CD14-positive monocyte (primary cell): Measurements from ENCODE around the gene FNIP2. TPM values are rescaled to one million over a fixed set of nuclear protein-coding genes. Genes with fewer than 3 reads are reported as not detected.

Experiments
- DNase-seq, 3 donors: peaks; one replicate each; pipeline ENCODE4 v3.0.0-alpha.2; 2011 to 2022
- H2AFZ ChIP-seq: 2 replicates; pipeline ENCODE4 v1.6.0; 2012; ENCODE audit warnings: mild to moderate bottlenecking, low read depth, low read length, inconsistent platforms; ENCODE audit not compliant: insufficient read depth, poor library complexity, severe bottlenecking
- H3K27ac ChIP-seq, 2 donors: 1 replicate in 1 of 2; 2 replicates in 1 of 2; pipeline ENCODE4 v1.5.1; 2012 to 2013; ENCODE audit warnings: low read length in 2 of 2, control low read depth in 1 of 2, inconsistent platforms in 1 of 2, low read depth in 1 of 2, mild to moderate bottlenecking in 1 of 2
- H3K27me3 ChIP-seq, 2 donors: one replicate each; pipeline versions ENCODE4 v1.6.0 to v1.6.1; 2011 to 2013; ENCODE audit warnings: low read length in 2 of 2; ENCODE audit not compliant: control insufficient read depth in 2 of 2, insufficient read depth in 2 of 2
- H3K36me3 ChIP-seq, 2 donors: replicated peaks in 1 of 2; 1 replicate in 1 of 2; 2 replicates in 1 of 2; pipeline versions ENCODE4 v1.5.1 to v1.6.1; 2012 to 2013; ENCODE audit warnings: low read length in 2 of 2, control low read depth in 1 of 2, inconsistent platforms in 1 of 2, mild to moderate bottlenecking in 1 of 2; ENCODE audit not compliant: insufficient read depth in 2 of 2, control insufficient read depth in 1 of 2
- H3K4me1 ChIP-seq, 2 donors: 1 replicate in 1 of 2; 2 replicates in 1 of 2; pipeline versions ENCODE4 v1.5.1 to v1.6.1; 2012 to 2013; ENCODE audit warnings: low read length in 2 of 2, control low read depth in 1 of 2, inconsistent platforms in 1 of 2, mild to moderate bottlenecking in 1 of 2, moderate library complexity in 1 of 2; ENCODE audit not compliant: insufficient read depth in 2 of 2, control insufficient read depth in 1 of 2
- H3K4me2 ChIP-seq: replicated peaks from 2 replicates; pipeline ENCODE3; 2012; ENCODE audit warnings: low read length, moderate library complexity, mild to moderate bottlenecking; ENCODE audit not compliant: poor library complexity, severe bottlenecking; ENCODE audit errors: extremely low read depth
- H3K4me3 ChIP-seq, 3 experiments: fragments of 200-600 bp in 1 of 3; sonication (generic) in 1 of 3; replicated peaks in 1 of 3; 1 replicate in 2 of 3; 2 replicates in 1 of 3; pipeline ENCODE4 v1.5.1; 2011 to 2013; ENCODE audit warnings: low read length in 3 of 3, mild to moderate bottlenecking in 3 of 3, control low read depth in 2 of 3, low read depth in 2 of 3, inconsistent platforms in 1 of 3, moderate library complexity in 1 of 3
- H3K79me2 ChIP-seq: 2 replicates; pipeline ENCODE4 v1.6.0; 2012; ENCODE audit warnings: mild to moderate bottlenecking, control low read depth, inconsistent platforms, low read length, moderate library complexity; ENCODE audit not compliant: insufficient read depth
- H3K9ac ChIP-seq: 2 replicates; pipeline ENCODE4 v1.6.0; 2017; ENCODE audit warnings: low read length, mild to moderate bottlenecking; ENCODE audit not compliant: insufficient read depth, poor library complexity, severe bottlenecking
- H3K9me3 ChIP-seq, 2 donors: replicated peaks in 1 of 2; 1 replicate in 1 of 2; 2 replicates in 1 of 2; pipeline versions ENCODE4 v1.5.1 to v1.6.1; 2012 to 2013; ENCODE audit warnings: low read length in 2 of 2, control low read depth in 1 of 2; ENCODE audit not compliant: control insufficient read depth in 1 of 2, insufficient read depth in 1 of 2
- H4K20me1 ChIP-seq: 2 replicates; pipeline ENCODE4 v1.6.0; 2012; ENCODE audit warnings: mild to moderate bottlenecking, low read length, control low read depth, moderate library complexity; ENCODE audit not compliant: insufficient read depth
- H3K27ac Mint-ChIP-seq, 7 donors: one replicate each; pipeline ENCODE4 v1.8.0; 2020; ENCODE audit warnings: mild to moderate bottlenecking in 7 of 7, mixed read lengths in 7 of 7, moderate library complexity in 6 of 7, inconsistent platforms in 2 of 7
- H3K27me3 Mint-ChIP-seq, 3 donors: one replicate each; pipeline ENCODE4 v1.8.0; 2021 to 2022; ENCODE audit warnings: low read depth in 3 of 3, mild to moderate bottlenecking in 3 of 3, mixed read lengths in 3 of 3, moderate library complexity in 3 of 3, inconsistent platforms in 1 of 3
- H3K36me3 Mint-ChIP-seq, 2 donors: one replicate each; pipeline ENCODE4 v1.8.0; 2020; ENCODE audit warnings: mixed read lengths in 2 of 2, inconsistent platforms in 1 of 2, mild to moderate bottlenecking in 1 of 2
- H3K4me1 Mint-ChIP-seq: one replicate; pipeline ENCODE4 v1.8.0; 2020; ENCODE audit warnings: mild to moderate bottlenecking, mixed read lengths
- H3K4me3 Mint-ChIP-seq, 2 donors: one replicate each; pipeline ENCODE4 v1.8.0; 2020; ENCODE audit warnings: mild to moderate bottlenecking in 2 of 2, mixed read lengths in 2 of 2, moderate library complexity in 1 of 2
- H3K9me3 Mint-ChIP-seq, 7 donors: one replicate each; pipeline ENCODE4 v1.8.0; 2020 to 2022; ENCODE audit warnings: mixed read lengths in 7 of 7, mild to moderate bottlenecking in 6 of 7, moderate library complexity in 6 of 7, inconsistent platforms in 2 of 7
- WGBS: methylation state at CpG from one replicate; pipeline ENCODE4 v1.1.5; 2013; ENCODE audit warnings: missing lambda C conversion rate; ENCODE audit not compliant: insufficient coverage; 5-methylcytosine and 5-hydroxymethylcytosine counted together
- intact Hi-C, 2 donors: fragments of 100-400 bp; cut with micrococcal nuclease; formaldehyde crosslinking; loops; one replicate each; pipeline versions ENCODE4 v1.15.0 to v1.15.1; 2023
- polyA plus RNA-seq, 3 donors: library from polyadenylated mRNA; depleted of rRNA in 1 of 3; unstranded in 2 of 3; stranded (reverse) in 1 of 3; fragments of 300-500 nt in 2 of 3; fragments of >200 nt in 1 of 3; fragmentation: Illumina TruSeq in 2 of 3; gene quantifications; 1 replicate in 2 of 3; 2 replicates in 1 of 3; pipeline ENCODE4 v1.2.3, GENCODE V29; 2012 to 2021
- TF ChIP-seq, protein P1 (sequence below): fragments of 200-600 bp; IDR thresholded peaks from one replicate; pipeline ENCODE4 v1.8.0; 2022; ENCODE audit warnings: antibody characterized with exemption, mild to moderate bottlenecking

Gene FNIP2
- polyA plus RNA-seq, 3 donors: 3.5 to 7.7 (median 5.7) TPM

DNA sequence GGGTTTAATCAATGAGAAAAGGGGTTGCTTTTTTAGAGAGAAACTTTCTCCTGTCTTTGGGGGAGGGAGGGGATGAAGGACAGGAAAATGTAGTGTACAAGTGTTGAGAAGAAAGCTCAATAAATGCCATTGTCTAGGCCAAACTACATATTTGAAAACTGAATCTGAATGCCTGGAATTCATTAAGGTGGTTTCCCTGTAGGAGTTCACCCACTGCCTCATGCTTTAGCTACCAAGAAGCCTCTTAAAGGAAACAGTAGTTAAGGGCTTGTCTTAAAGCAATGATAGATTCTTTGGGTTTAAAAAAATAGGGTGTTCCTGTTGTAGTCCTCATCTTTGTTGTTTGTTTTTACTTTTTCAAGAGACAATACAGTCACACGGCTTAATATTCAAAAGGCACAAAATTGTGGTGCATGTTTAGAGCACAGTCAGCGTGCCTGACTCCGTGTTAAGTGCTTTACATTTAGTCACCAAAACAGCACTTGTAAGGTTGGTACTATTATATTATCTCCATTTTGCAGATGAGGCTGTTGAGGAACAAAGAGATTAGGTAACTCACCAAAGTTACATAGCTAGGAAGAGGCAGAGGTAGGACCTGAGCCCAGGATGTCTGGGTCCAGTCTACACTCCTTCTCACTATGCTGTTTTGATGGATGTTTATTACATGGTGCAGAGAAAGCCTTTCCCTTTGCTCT is 46.0 kb downstream of the FNIP2 start:
- WGBS: no CpG with 5 or more reads among the region's 3 CpGs
- Histone ChIP-seq H3K79me2 (peaks cover 74% of the 10 kb centered on the region), H3K27me3 (no peaks in the 10 kb centered on the region), H3K9ac (no peak overlapping the region), H3K9me3 (no peaks in the 10 kb centered on the region), H3K36me3 (no peaks in the 10 kb centered on the region), H2AFZ (no peak overlapping the region), H3K4me1 (peaks cover 78 to 82% of the 10 kb centered on the region in 2 donors), H3K27ac (no peak overlapping the region), H3K4me3 (no peak overlapping the region), H3K4me2 (no peak overlapping the region), H4K20me1 (no peaks in the 10 kb centered on the region)
- Mint-ChIP-seq H3K9me3 (peaks cover 0 to 2% (median 0%) of the 10 kb centered on the region in 7 donors), H3K4me1 (peaks cover 77% of the 10 kb centered on the region), H3K36me3 (peaks cover 3 to 9% of the 10 kb centered on the region in 2 donors), H3K4me3 (no peak overlapping the region), H3K27me3 (no peaks in the 10 kb centered on the region), H3K27ac (no peak overlapping the region)
- DNase-seq: no peak
- TF ChIP-seq, protein P1, sequence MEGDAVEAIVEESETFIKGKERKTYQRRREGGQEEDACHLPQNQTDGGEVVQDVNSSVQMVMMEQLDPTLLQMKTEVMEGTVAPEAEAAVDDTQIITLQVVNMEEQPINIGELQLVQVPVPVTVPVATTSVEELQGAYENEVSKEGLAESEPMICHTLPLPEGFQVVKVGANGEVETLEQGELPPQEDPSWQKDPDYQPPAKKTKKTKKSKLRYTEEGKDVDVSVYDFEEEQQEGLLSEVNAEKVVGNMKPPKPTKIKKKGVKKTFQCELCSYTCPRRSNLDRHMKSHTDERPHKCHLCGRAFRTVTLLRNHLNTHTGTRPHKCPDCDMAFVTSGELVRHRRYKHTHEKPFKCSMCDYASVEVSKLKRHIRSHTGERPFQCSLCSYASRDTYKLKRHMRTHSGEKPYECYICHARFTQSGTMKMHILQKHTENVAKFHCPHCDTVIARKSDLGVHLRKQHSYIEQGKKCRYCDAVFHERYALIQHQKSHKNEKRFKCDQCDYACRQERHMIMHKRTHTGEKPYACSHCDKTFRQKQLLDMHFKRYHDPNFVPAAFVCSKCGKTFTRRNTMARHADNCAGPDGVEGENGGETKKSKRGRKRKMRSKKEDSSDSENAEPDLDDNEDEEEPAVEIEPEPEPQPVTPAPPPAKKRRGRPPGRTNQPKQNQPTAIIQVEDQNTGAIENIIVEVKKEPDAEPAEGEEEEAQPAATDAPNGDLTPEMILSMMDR: no peak
- intact Hi-C loops: loop anchor here (5.0 kb wide), 1 partner anchor 47 kb away; the partner anchor contains the start of gene FNIP2 (in 2 of the 2)

- H3K4me1 ChIP-seq: peaks cover 67 to 76% of the 10 kb centered on the region in 2 donors
- no peaks in the 10 kb centered on the region for H3K27me3 Mint-ChIP-seq
Measured at GRCh38 chr4:158816955-158817354, 48.1 kb downstream of the FNIP2 start.

More at GRCh38 chr4:158816955-158817354, 48.1 kb downstream of the FNIP2 start:
- Histone ChIP-seq H3K4me2 (peak overlapping the region; percentile 47), H3K9ac (peak overlapping the region; percentile 59), H3K9me3 (no peaks in the 10 kb centered on the region), H3K36me3 (no peaks in the 10 kb centered on the region), H3K4me3 (peak overlapping the region in 1 of 3 experiments; percentile 31), H3K27me3 (no peaks in the 10 kb centered on the region), H3K27ac (peak overlapping the region; percentile 92 to 97), H4K20me1 (no peaks in the 10 kb centered on the region), H3K79me2 (peaks cover 90% of the 10 kb centered on the region), H2AFZ (no peak overlapping the region)
- Mint-ChIP-seq H3K4me1 (peaks cover 76% of the 10 kb centered on the region), H3K4me3 (peak overlapping the region; percentile 27 to 51), H3K36me3 (peaks cover 3 to 12% of the 10 kb centered on the region in 2 donors), H3K9me3 (peaks cover 0 to 2% (median 0%) of the 10 kb centered on the region in 7 donors), H3K27ac (peak overlapping the region; percentile 96 to 99 (median 99))
- TF ChIP-seq, protein P1: no peak
- intact Hi-C loops: no loop called here
- WGBS: no CpG with 5 or more reads among the region's 1 CpG
- peak; percentile 38 to 62 (median 40) for DNase-seq
